Measurements from ENCODE around the gene BTG1.
"Not testable (repeated sequence)": the region's sequence is repeated elsewhere in the genome, so short reads cannot be mapped to it uniquely, and the experiment has no call there.

The BTG1 gene

DNA sequence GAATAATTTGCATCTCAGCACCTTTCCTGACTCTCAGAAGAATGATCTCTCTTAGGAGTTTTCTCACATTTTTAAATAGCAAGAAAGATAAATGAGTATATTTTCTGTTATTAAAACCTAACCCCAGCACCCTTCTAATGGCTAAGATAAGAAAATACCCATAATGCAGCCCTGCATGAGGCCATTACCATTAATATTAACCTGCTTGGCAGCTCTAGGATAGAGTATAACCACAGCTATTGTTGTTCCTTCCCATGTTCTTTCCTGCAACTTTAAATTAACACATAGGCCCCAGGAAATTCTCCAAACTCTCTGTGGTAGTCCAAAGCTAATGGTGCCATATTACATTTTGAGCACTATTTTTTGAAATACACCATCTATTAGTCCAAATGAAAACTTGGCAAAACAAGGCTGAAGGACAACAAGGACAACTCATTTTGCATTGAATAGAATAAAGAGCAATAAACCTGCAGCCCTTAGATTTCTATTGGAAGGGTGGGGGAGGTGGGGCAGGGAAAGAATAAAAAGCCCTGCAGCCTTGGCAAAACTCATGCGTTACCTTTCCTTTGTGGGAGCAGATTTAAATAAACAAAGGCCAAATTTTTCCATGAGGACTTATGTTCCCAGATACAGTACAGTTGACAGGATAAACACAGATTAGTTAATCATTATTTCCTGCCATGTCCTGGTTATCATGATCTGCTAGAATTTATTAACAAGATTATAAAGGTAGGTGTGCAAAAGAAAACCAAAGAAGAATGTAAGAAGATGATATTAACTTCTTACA is 46.9 kb downstream of the BTG1 start:
- DNase-seq (ENCODE audit: low read depth), result no peak

DNA sequence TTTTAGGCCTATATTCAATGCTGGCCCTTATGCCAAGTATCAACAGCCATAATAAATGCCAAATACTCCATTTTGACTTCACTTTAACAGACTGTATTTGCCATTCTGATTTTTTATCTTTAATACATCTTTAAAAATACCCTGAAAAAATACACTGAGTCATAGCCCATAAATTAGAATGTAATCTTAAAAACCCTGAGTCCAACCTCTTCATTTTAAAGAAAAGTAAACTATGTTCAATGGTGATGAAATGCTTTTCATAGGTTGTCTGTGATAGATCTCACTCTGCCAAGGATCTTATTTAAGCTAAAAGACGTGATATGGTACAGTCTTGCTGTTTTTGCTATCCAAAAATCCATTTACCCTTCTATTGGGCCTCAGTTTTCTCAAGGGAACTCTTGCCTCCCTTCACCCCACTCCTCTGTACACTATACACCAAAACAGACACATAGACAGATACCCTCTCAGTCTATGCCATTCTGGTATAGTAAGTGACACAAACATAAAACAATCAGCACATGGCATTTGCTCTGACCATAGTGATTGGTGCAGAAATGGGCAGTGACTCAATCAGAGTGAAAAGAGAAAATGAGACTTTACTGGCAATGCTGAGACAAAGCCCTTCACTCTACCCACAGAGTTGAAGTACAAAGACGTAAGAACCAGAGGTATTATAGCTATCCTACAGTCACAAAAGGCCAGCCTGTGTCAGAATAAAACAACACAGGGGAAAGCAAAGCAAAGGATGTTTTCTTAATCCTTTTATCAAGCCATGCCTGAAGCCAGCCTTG is 49.1 kb downstream of the BTG1 start:
- no peak for DNase-seq (ENCODE audit: low read depth)

DNA sequence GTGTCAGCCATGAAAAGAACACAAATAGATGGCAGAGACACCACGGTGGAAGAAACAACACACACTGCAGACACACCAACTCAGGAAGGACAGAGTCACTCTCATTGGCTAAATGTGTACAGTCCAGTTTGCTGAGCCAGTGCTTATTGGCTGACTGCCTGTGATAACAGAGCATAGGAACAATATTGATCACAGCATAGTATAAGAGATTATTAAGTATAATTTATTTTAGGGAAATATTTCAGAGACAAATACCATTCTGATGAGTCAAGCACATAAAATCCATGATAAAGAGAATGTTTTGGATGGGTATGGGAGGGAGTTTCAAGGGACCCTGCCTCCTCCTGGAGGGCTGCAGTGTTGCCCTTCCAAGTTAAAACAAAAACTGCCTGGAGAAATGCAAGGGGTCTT is 50.9 kb downstream of the BTG1 start:
- DNase-seq (ENCODE audit: low read depth), result no peak

DNA sequence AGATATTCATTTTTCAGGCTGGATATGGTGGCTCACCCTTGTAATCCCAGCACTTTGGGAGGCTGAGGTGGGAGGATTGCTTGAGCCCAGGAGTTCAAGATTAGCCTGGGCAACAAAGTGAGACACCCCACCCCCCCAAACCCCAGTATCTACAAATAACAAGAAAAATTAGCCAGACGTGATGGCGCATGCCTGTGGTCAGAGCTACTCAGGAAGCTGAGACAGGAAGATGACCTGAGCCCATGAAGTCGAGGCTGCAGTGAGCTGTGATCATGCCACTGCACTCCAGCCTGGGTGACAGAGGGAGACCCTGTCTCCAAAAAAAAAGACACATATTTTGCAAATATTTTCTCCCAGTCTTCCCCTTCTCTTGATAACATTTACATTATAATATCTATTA is 51.3 kb downstream of the BTG1 start:
- DNase-seq (ENCODE audit: low read depth), result not testable (repeated sequence)
